ENCODE data around the gene BSG.
A peak's percentile ranks its signal among the peaks of the same experiment; 100 is the strongest.

The BSG gene

GRCh38 chr19:573519-573825, 1.1 kb downstream of the BSG start:
- H3K4me3 ChIP-seq (ENCODE audit: low read length) = peak overlapping the region; percentile 85
- no peak for TF ChIP-seq ZNF274 (IDR thresholded peaks at IDR 0.05; ENCODE audit: low read depth, low read length)

GRCh38 chr19:574658-575526, 2.5 kb downstream of the BSG start:
- no peak overlapping the region for H3K4me3 ChIP-seq (ENCODE audit: low read length)
- TF ChIP-seq ZNF274 (IDR thresholded peaks at IDR 0.05; ENCODE audit: low read depth, low read length) = no peak

- no peak overlapping the region for H3K4me3 ChIP-seq (ENCODE audit: low read length)
- TF ChIP-seq ZNF274 (IDR thresholded peaks at IDR 0.05; ENCODE audit: low read depth, low read length) = no peak
These were observed 3.4 kb downstream of the BSG start for GRCh38 chr19:575527-576506.

- no peak for TF ChIP-seq ZNF274 (IDR thresholded peaks at IDR 0.05; ENCODE audit: low read depth, low read length)
- no peak overlapping the region for H3K4me3 ChIP-seq (ENCODE audit: low read length)
These were observed 4.5 kb downstream of the BSG start for GRCh38 chr19:576768-577438.

GRCh38 chr19:577439-578392, 5.3 kb downstream of the BSG start:
- no peak for TF ChIP-seq ZNF274 (IDR thresholded peaks at IDR 0.05; ENCODE audit: low read depth, low read length)
- no peak overlapping the region for H3K4me3 ChIP-seq (ENCODE audit: low read length)

- TF ChIP-seq ZNF274 (IDR thresholded peaks at IDR 0.05; ENCODE audit: low read depth, low read length) = no peak
- no peak overlapping the region for H3K4me3 ChIP-seq (ENCODE audit: low read length)
These were observed 6.9 kb downstream of the BSG start for GRCh38 chr19:579111-579841.

- no peak overlapping the region for H3K4me3 ChIP-seq (ENCODE audit: low read length)
- no peak for TF ChIP-seq ZNF274 (IDR thresholded peaks at IDR 0.05; ENCODE audit: low read depth, low read length)
These were observed 7.4 kb downstream of the BSG start for GRCh38 chr19:579842-580155.

GRCh38 chr19:580274-580835, 8.0 kb downstream of the BSG start:
- H3K4me3 ChIP-seq (ENCODE audit: low read length) = no peak overlapping the region
- TF ChIP-seq ZNF274 (IDR thresholded peaks at IDR 0.05; ENCODE audit: low read depth, low read length) = no peak

GRCh38 chr19:581399-582111, 9.2 kb downstream of the BSG start:
- no peak for TF ChIP-seq ZNF274 (IDR thresholded peaks at IDR 0.05; ENCODE audit: low read depth, low read length)
- no peak overlapping the region for H3K4me3 ChIP-seq (ENCODE audit: low read length)

- no peak overlapping the region for H3K4me3 ChIP-seq (ENCODE audit: low read length)
- TF ChIP-seq ZNF274 (IDR thresholded peaks at IDR 0.05; ENCODE audit: low read depth, low read length) = no peak
These were observed 10.3 kb downstream of the BSG start for GRCh38 chr19:582497-583197.

GRCh38 chr19:583198-583967, 11.0 kb downstream of the BSG start:
- H3K4me3 ChIP-seq (ENCODE audit: low read length) = no peak overlapping the region
- TF ChIP-seq ZNF274 (IDR thresholded peaks at IDR 0.05; ENCODE audit: low read depth, low read length) = no peak
